Right lobe of liver (tissue), 4 donors: ENCODE data around the gene PC.

Source experiments
- CTCF ChIP-seq, 4 donors: fragments of 200-600 bp in 3 of 4; fragments of 450-650 bp in 1 of 4; IDR thresholded peaks; one replicate each; pipeline versions ENCODE4 v1.5.1 to v1.8.0; 2016 to 2022; ENCODE audit warnings: antibody characterized with exemption in 4 of 4, mild to moderate bottlenecking in 2 of 4
- POLR2A ChIP-seq: fragments of 450-650 bp; IDR thresholded peaks from one replicate; pipeline ENCODE4 v1.6.1; 2017; ENCODE audit warnings: antibody characterized with exemption, mild to moderate bottlenecking
- donor health status: DM: no; HTN: no; CAD: no.
- donor health status: DM: no; HTN: no; CAD: no.
- donor health status: DM: no; HTN: yes; CAD: no.

- TF ChIP-seq CTCF (IDR thresholded peaks at IDR 0.05) (no peak), POLR2A (no peak)
Measured at GRCh38 chr11:66909181-66909580, 49.0 kb downstream of the PC start.
